DND-41 (cell line): Measurements from ENCODE around the gene GLIPR2.

ENCODE experiments used
- ATAC-seq: fragments of 200-7000 bp; cut with Tn5 transposase; 3 replicates; pipeline ENCODE4 v1.9.1; 2021; ENCODE audit warnings: low read depth; ENCODE audit not compliant: insufficient read depth
- DNase-seq: peaks from one replicate; pipeline ENCODE4 v3.0.0-alpha.2; 2020
- H2AFZ ChIP-seq: 2 replicates; pipeline ENCODE4 v1.6.0; 2012; ENCODE audit warnings: low read depth, low read length
- H3K27ac ChIP-seq: 2 replicates; pipeline ENCODE4 v1.5.1; 2012; ENCODE audit warnings: low read length, inconsistent platforms
- H3K27me3 ChIP-seq: fragments of 200-600 bp; sonication (generic); 2 replicates; pipeline ENCODE4 v1.6.0; 2012; ENCODE audit warnings: low read length, mild to moderate bottlenecking, inconsistent platforms; ENCODE audit not compliant: insufficient read depth, poor library complexity
- H3K36me3 ChIP-seq: 2 replicates; pipeline ENCODE4 v1.5.1; 2012; ENCODE audit warnings: low read length, inconsistent platforms; ENCODE audit not compliant: insufficient read depth
- H3K4me1 ChIP-seq: 2 replicates; pipeline ENCODE4 v1.5.1; 2012; ENCODE audit warnings: mild to moderate bottlenecking, low read length; ENCODE audit not compliant: insufficient read depth
- H3K4me2 ChIP-seq: 2 replicates; pipeline ENCODE4 v1.6.0; 2012; ENCODE audit warnings: mild to moderate bottlenecking, moderate library complexity, low read length, inconsistent platforms; ENCODE audit not compliant: insufficient read depth
- H3K4me3 ChIP-seq, 2 experiments: fragments of 200-600 bp in 1 of 2; shearing (Covaris generic) in 1 of 2; 2 replicates each; pipeline ENCODE4 v1.5.1; 2012 to 2016; ENCODE audit warnings: inconsistent platforms in 2 of 2, low read length in 2 of 2, mild to moderate bottlenecking in 2 of 2, low read depth in 1 of 2, moderate library complexity in 1 of 2
- H3K79me2 ChIP-seq: 2 replicates; pipeline ENCODE4 v1.6.0; 2012; ENCODE audit warnings: low read length, inconsistent platforms; ENCODE audit not compliant: insufficient read depth
- H3K9ac ChIP-seq: 2 replicates; pipeline ENCODE4 v1.6.0; 2012; ENCODE audit warnings: low read depth, mild to moderate bottlenecking, inconsistent platforms, low read length, moderate library complexity
- H3K9me3 ChIP-seq: 2 replicates; pipeline ENCODE4 v1.5.1; 2012; ENCODE audit warnings: low read length, moderate library complexity, mild to moderate bottlenecking, inconsistent platforms; ENCODE audit not compliant: insufficient read depth, severe bottlenecking
- H4K20me1 ChIP-seq: 2 replicates; pipeline ENCODE4 v1.6.0; 2012; ENCODE audit warnings: low read length; ENCODE audit not compliant: insufficient read depth
- CTCF ChIP-seq: IDR thresholded peaks from 2 replicates; pipeline ENCODE4 v1.5.1; 2012; ENCODE audit warnings: borderline replicate concordance, low read length, moderate library complexity, mild to moderate bottlenecking; ENCODE audit not compliant: poor library complexity, severe bottlenecking; ENCODE audit errors: extremely low read depth
- EZH2 ChIP-seq: IDR thresholded peaks from 3 replicates; pipeline ENCODE4 v1.6.1; 2012; ENCODE audit warnings: borderline replicate concordance, low read depth, mild to moderate bottlenecking, moderate library complexity, low read length, inconsistent platforms; ENCODE audit not compliant: severe bottlenecking

GLIPR2 gene

GRCh38 chr9:36134761-36135505 lies 1.6 kb upstream of the GLIPR2 start:
- Histone ChIP-seq H3K36me3 (no peaks in the 10 kb centered on the region), H3K4me2 (no peak overlapping the region), H2AFZ (no peak overlapping the region), H4K20me1 (peaks cover 15% of the 10 kb centered on the region; the same call in 1 of the 2 replicates), H3K27me3 (peaks cover 32% of the 10 kb centered on the region), H3K79me2 (no peaks in the 10 kb centered on the region), H3K4me1 (peaks cover 28% of the 10 kb centered on the region), H3K9ac (no peak overlapping the region), H3K4me3 (no peak overlapping the region), H3K9me3 (no peaks in the 10 kb centered on the region), H3K27ac (no peak overlapping the region)
- ATAC-seq, result no peak
- no peak for DNase-seq
- TF ChIP-seq EZH2 (no peak), CTCF (no peak)

GRCh38 chr9:36135741-36136271 lies 727 bp upstream of the GLIPR2 start:
- Histone ChIP-seq H3K36me3 (no peaks in the 10 kb centered on the region), H4K20me1 (peaks cover 15% of the 10 kb centered on the region; the same call in 1 of the 2 replicates), H3K4me1 (peaks cover 37% of the 10 kb centered on the region), H3K79me2 (no peaks in the 10 kb centered on the region), H2AFZ (no peak overlapping the region), H3K9ac (peak overlapping the region; percentile 59; the same call in 1 of the 2 replicates), H3K9me3 (no peaks in the 10 kb centered on the region), H3K27me3 (peaks cover 32% of the 10 kb centered on the region), H3K4me2 (peak overlapping the region; percentile 92), H3K27ac (no peak overlapping the region), H3K4me3 (peak overlapping the region in 1 of 2 experiments; percentile 63; a peak in 2 of 4 replicates)
- ATAC-seq, result no peak
- TF ChIP-seq CTCF, result no peak
- no peak for TF ChIP-seq EZH2
- DNase-seq, result no peak

DNA sequence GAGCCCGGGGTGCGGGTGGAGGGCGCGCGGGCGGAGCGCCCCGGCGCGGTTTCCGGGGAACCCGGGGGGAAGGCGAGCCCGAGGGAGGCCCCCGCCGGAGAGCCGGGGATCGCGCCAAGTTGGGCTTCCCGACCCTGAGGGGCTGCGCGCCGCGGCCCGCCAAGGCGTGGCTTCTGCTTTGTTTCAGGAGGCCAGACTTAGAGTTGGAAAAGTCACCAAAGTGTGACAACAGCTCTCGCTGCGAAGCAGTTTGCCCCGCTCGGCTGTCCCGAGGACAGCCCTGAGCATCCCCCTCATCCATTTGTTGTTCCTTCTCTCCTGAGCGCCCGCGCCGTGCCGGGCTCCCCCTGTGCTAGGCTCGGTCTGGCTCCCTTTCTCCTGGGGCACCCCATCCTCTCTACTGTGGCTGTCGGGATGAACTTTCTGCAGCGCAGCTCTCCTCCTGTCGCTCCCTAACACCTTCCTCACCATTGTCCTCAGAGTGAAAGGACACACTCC lies 410 bp downstream of the GLIPR2 start:
- Histone ChIP-seq H3K9ac (peak overlapping the region; percentile 59), H4K20me1 (peaks cover 15% of the 10 kb centered on the region; the same call in 1 of the 2 replicates), H3K4me1 (peaks cover 41% of the 10 kb centered on the region), H3K4me3 (peak overlapping the region; percentile 29 to 63; a peak in 3 of 4 replicates), H3K9me3 (no peaks in the 10 kb centered on the region), H3K4me2 (peak overlapping the region; percentile 92), H2AFZ (peak overlapping the region; percentile 60), H3K79me2 (no peaks in the 10 kb centered on the region), H3K36me3 (no peaks in the 10 kb centered on the region), H3K27ac (no peak overlapping the region), H3K27me3 (peaks cover 32% of the 10 kb centered on the region)
- TF ChIP-seq EZH2 (peak; percentile 43), CTCF (no peak)
- DNase-seq, result peak; percentile 40
- peak; percentile 27; the same call in 2 of the 3 replicates for ATAC-seq
